Amygdala (tissue), 56 donors: ENCODE data around the gene CNMD.
"Not testable (repeated sequence)": the region's sequence is repeated elsewhere in the genome, so short reads cannot be mapped to it uniquely, and the experiment has no call there.

Experiments used
- DNase-seq, 56 donors: peaks; one replicate each; lab custom pipeline; 2025; lab: John Stamatoyannopoulos, UW

Gene CNMD

GRCh38 chr13:52746141-52746540 is 6.5 kb upstream of the CNMD start:
- DNase-seq, result no peak

GRCh38 chr13:52744842-52745375 is 5.3 kb upstream of the CNMD start:
- DNase-seq, result no peak

GRCh38 chr13:52743988-52744387 is 4.4 kb upstream of the CNMD start:
- no peak for DNase-seq

GRCh38 chr13:52743569-52743968 is 3.9 kb upstream of the CNMD start:
- no peak for DNase-seq

GRCh38 chr13:52738719-52739467 is 727 bp downstream of the CNMD start:
- DNase-seq, result peak in 32 of 56 donors; percentile 3 to 67 (median 28)

- DNase-seq, result no peak
Observed at GRCh38 chr13:52737965-52738364, 1.7 kb downstream of the CNMD start.

- no peak for DNase-seq
Observed at GRCh38 chr13:52737451-52737850, 2.2 kb downstream of the CNMD start.

- no peak for DNase-seq
Observed at GRCh38 chr13:52736891-52737290, 2.7 kb downstream of the CNMD start.

GRCh38 chr13:52734075-52734623 is 5.5 kb downstream of the CNMD start:
- DNase-seq, result no peak

- DNase-seq, result no peak
Observed at GRCh38 chr13:52726258-52726657, 13.4 kb downstream of the CNMD start.

- DNase-seq, result no peak
Observed at GRCh38 chr13:52725302-52725701, 14.3 kb downstream of the CNMD start.

GRCh38 chr13:52723181-52723580 is 16.4 kb downstream of the CNMD start:
- no peak for DNase-seq

- not testable (repeated sequence) for DNase-seq
Observed at GRCh38 chr13:52721356-52721755, 18.3 kb downstream of the CNMD start.

- not testable (repeated sequence) for DNase-seq
Observed at GRCh38 chr13:52720904-52721303, 18.7 kb downstream of the CNMD start.

- peak in 11 of 56 donors; percentile 2 to 49 (median 10) for DNase-seq
Observed at GRCh38 chr13:52713894-52714293, 25.7 kb downstream of the CNMD start.

- DNase-seq, result no peak
Observed at GRCh38 chr13:52712385-52712784, 27.2 kb downstream of the CNMD start.

- DNase-seq, result no peak
Observed at GRCh38 chr13:52711286-52711685, 28.3 kb downstream of the CNMD start.

- DNase-seq, result not testable (repeated sequence)
Observed at GRCh38 chr13:52708266-52708665, 31.4 kb downstream of the CNMD start.

GRCh38 chr13:52707375-52707774 is 32.2 kb downstream of the CNMD start:
- DNase-seq, result no peak

- DNase-seq, result no peak
Observed at GRCh38 chr13:52706081-52706480, 33.5 kb downstream of the CNMD start.

- no peak for DNase-seq
Observed at GRCh38 chr13:52703482-52703881, 36.1 kb downstream of the CNMD start.
